Activated gamma-delta T cell treated with anti-CD3 and anti-CD28 coated beads, Interleukin-2, amount 50 U/mL, for 16 hours (primary cell): ENCODE measurements around the gene MARCHF10.

ENCODE experiments used
- DNase-seq: peaks from one replicate; pipeline ENCODE4 v3.0.0-alpha.2; 2020; ENCODE audit warnings: low read depth

The MARCHF10 gene

DNA sequence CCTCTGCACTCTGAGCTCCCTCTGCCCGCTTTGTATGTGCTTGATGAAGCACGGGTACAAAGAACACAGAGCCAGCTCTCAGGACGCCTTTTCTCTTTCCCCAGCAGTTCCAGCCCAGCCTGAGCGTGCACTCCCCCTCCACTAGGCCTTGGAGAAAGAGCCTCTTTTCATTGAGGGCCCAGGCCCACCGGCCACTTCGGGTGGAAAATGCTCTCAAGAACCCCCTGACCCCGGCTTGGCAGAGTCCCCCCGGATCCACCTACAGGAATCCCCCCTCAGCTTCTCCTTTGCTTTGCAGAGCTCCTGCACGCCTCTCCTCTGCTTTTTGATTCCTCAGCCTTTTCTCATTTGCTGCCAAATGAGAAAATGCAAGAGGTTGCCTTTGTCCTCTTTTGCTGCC is 150.4 kb downstream of the MARCHF10 start:
- DNase-seq, result no peak

DNA sequence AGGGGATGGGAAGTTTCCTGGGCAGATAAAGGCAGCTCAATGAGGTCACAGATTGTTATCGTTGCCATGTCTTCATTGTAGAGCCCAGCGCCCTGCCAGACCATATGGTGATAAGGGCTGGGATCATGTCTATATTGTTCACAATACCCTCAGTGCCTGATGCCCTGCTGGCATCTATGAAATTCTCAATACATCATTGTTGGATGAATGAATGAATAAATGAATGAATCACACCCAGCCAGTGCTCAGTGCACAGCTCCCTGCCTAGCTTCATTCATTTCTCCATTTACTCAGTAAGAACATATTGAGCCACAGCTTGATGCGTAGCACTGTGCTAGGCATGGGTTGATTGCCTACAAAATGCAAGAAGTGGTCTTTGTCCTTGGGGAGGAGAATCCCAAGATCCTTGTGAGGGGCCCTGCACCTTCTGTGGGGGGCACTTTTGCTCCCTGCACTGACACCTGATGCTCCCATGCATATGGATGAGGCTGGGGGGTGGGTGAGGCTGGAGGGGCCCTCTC is 150.9 kb downstream of the MARCHF10 start:
- DNase-seq, result no peak

DNA sequence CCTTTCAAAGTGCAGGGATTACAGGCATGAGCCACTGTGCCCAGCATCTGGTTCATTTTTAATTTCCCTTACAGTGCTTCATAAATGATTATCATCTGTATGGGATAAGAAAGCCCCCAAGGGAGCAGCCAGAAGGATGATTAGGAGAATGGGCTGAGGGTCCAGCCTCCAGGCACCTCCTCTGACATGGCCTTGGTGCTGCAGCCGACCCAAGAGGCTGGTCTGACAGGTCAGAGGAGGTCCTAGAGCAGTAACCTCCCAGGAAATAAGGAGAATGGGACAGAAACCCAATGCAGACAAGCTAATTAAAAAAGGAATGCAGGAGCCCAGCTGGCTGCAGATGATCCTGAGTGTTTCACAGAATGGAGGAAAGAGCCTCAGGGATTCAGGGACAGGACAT is 151.7 kb downstream of the MARCHF10 start:
- no peak for DNase-seq

DNA sequence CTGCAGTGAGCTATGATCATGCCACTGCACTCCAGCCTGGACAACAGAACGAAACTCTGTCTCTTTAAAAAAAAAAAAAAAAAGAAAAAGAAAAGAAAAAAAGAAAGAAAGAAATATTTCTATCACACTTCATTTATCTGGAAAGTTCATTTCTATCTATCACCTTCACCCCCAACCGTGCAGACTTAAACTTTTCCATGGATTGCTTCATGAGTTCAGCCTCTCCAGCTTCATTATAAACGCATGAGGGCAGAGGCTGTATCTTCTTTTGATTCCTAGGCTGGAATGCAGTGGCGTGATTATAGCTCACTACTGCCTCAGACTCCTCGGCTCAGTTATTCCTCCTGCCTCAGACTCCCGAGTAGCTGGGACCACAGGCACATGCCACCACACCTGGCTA is 152.5 kb downstream of the MARCHF10 start:
- no peak for DNase-seq

DNA sequence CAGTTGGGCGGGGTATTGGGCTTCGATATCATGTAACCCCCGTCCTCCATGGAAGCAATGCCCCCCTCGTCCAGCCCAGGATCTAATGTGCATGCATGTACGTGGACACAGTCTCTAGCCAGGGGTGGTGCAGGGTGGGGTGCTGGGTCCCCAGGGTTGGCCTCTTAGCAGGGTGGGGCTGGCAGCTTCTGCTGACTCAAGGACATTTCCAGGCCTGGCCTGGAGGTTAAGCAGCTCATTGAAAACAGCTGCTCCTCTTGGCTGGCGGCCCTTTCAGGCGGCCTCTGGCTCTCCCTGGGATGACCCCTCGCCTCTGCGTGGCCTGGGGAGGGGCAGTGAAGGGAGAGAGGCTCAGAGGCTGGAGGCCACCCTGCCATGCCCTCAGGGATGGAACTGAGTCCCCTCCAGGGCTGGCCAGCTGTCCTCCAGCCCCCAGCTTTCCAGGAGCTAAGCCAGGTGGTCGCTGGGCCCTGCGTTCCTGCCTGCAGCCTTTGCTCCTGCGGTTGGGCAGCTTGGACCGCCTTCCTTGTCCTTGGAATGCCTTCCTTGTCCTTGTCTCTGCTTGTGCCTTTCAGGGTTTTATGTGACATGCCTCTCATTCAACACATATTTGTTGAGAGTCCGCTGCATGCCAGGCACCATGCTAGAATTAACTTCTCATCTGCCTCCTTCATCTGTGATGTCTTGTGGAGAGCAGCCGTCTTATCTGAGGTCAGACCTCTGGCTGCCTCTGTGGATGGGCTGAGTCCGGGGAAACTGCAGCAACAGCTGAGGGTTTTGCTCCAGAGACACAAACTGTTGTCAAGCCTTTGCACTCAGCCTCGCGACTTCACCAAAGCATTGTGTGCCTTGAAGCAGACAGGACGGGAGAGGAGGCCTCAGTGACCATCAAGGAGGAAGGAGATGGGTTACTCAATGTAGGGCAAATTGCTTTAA is 154.0 kb downstream of the MARCHF10 start:
- no peak for DNase-seq

DNA sequence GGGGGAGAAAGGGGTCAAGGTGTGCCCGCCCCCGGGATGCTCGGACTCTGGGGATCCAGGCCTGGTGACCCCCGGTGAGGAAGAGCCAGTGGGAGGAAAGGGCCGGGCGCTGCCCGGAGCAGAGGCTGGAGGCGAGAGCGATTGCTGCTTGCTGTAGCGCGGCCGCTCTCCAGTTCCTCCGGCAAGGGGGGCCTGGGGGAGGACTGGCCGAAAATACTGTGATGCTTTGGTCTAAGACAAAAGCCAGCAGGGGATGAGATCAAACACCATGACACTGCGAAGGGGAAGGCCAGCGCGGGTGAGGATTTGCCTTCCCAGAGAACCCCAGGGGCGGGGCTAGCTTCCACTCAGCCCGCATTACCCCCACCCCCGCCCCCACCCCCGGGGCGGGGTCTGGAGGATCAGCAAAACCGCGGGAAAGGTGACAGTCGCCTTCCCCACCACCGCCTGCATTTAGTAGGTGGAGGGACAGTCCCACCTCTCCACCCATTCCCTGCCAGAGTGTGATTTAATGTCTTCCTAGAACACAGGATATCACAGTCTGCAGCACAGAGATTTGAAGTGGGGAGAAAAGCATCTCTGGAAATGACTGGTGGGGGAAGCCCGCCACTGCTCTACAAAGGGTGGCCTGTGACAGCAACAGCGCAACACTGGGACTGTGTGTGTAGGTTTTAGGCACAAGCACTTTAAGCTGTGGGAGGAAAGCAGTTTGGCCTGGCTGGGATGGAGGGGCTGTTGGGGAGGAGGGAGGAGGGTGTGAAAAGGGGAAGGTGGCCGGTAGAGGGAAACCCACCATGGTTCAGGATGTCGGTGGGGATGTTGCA is 154.9 kb downstream of the MARCHF10 start:
- peak; percentile 61 for DNase-seq

DNA sequence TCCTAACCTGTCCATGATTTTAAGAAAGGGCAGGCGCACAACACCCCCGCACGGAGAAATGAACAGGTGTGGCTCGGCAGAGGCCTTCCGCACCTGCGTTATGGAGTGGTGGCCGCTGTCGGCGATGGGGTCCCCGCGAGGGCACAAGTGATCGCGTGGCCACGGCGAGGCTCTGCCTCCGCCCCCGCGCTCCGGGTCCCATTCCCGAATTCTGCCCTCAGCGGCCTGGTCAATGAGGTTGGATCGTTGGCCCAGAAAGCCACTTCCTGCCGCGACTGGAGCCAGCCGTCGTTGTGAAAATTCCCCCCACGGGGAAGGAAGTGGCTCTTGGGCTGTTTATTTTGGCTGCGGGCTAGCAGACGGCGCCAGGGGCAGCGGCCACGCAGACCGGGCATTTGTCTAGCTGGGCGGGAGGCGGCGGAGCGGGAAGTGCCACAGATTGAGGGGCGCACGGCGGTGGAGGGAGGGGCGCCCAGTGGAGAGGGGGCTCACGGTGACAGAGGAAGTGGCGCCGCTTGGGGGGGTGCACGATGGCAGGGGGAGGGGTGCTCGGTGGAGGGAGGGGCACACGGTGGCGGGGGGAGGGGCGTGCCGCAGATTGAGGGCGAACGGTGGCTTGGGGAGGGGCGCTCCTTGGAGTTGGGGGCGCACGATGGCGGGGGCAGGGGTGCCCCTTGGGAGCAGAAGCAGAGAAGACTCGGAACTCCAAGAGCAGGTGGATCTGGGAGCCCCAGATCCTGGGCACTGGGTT is 155.7 kb downstream of the MARCHF10 start:
- no peak for DNase-seq
